GM23248 (cell line): ENCODE data around the gene TBX2. TPM values are rescaled to one million over a fixed set of nuclear protein-coding genes. Genes with fewer than 3 reads are reported as not detected.

Experiments
- DNase-seq: peaks from one replicate; pipeline ENCODE4 v3.0.0-alpha.2; 2015
- H2AFZ ChIP-seq: fragments of 200-600 bp; sonication (generic); 2 replicates; pipeline ENCODE4 v1.6.1; 2016; ENCODE audit warnings: antibody characterized with exemption
- H3F3A ChIP-seq: fragments of 200-600 bp; sonication (generic); 2 replicates; pipeline ENCODE4 v1.6.1; 2016; ENCODE audit warnings: mild to moderate bottlenecking, antibody characterized with exemption, mixed run types; ENCODE audit not compliant: insufficient read depth
- H3K27ac ChIP-seq: fragments of 200-600 bp; sonication (generic); 2 replicates; pipeline ENCODE4 v1.5.1; 2016; ENCODE audit warnings: mild to moderate bottlenecking
- H3K27me3 ChIP-seq: fragments of 200-600 bp; sonication (generic); replicated peaks from 2 replicates; pipeline ENCODE4 v1.6.1; 2016; ENCODE audit warnings: mild to moderate bottlenecking; ENCODE audit not compliant: insufficient read depth
- H3K36me3 ChIP-seq: fragments of 200-600 bp; sonication (generic); 2 replicates; pipeline ENCODE4 v1.6.1; 2016; ENCODE audit warnings: low read depth, mild to moderate bottlenecking
- H3K4me1 ChIP-seq: fragments of 200-600 bp; sonication (generic); 2 replicates; pipeline ENCODE4 v1.6.1; 2016; ENCODE audit warnings: mild to moderate bottlenecking; ENCODE audit not compliant: insufficient read depth
- H3K4me2 ChIP-seq: fragments of 200-600 bp; sonication (generic); one replicate; pipeline ENCODE4 v1.6.1; 2016; ENCODE audit warnings: mild to moderate bottlenecking; ENCODE audit not compliant: unreplicated experiment
- H3K4me3 ChIP-seq: fragments of 200-600 bp; sonication (generic); 2 replicates; pipeline ENCODE4 v1.5.1; 2016; ENCODE audit warnings: mild to moderate bottlenecking
- H3K79me2 ChIP-seq: fragments of 200-600 bp; sonication (generic); 2 replicates; pipeline ENCODE4 v1.6.1; 2016; ENCODE audit warnings: mild to moderate bottlenecking; ENCODE audit not compliant: insufficient read depth
- H3K9ac ChIP-seq: fragments of 200-600 bp; sonication (generic); 2 replicates; pipeline ENCODE4 v1.6.1; 2016; ENCODE audit warnings: mild to moderate bottlenecking
- H3K9me2 ChIP-seq: fragments of 200-600 bp; sonication (generic); 2 replicates; pipeline ENCODE4 v1.6.1; 2016; ENCODE audit warnings: mixed run types, mild to moderate bottlenecking, moderate library complexity; ENCODE audit not compliant: insufficient read depth
- H3K9me3 ChIP-seq: fragments of 200-600 bp; sonication (generic); one replicate; pipeline ENCODE4 v1.6.1; 2017; ENCODE audit warnings: low read depth
- H4K20me1 ChIP-seq: fragments of 200-600 bp; sonication (generic); 2 replicates; pipeline ENCODE4 v1.6.0; 2016; ENCODE audit not compliant: insufficient read depth
- EZH2 ChIP-seq: fragments of 200-600 bp; sonication (generic); IDR thresholded peaks from 2 replicates; pipeline ENCODE4 v1.6.1; 2018; ENCODE audit warnings: antibody characterized with exemption, mild to moderate bottlenecking; ENCODE audit not compliant: insufficient read depth, poor library complexity, severe bottlenecking
- EZH2phosphoT487 ChIP-seq: fragments of 200-600 bp; sonication (generic); IDR thresholded peaks from 2 replicates; pipeline ENCODE4 v1.6.1; 2018; ENCODE audit warnings: antibody characterized with exemption, moderate library complexity, mild to moderate bottlenecking, low read depth; ENCODE audit not compliant: insufficient read depth
- WGBS, 2 experiments: methylation state at CpG; one replicate each; pipeline ENCODE4 v1.1.6; 2015 to 2017; ENCODE audit warnings: low lambda C conversion rate in 2 of 2, low coverage in 1 of 2; ENCODE audit errors: missing lambda C conversion rate in 2 of 2; 5-methylcytosine and 5-hydroxymethylcytosine counted together
- in situ Hi-C: fragments of 300-500 bp; cut with MboI; formaldehyde crosslinking; loops from 2 replicates; pipeline ENCODE4 v1.15.0; 2020
- polyA plus RNA-seq: library from polyadenylated mRNA; unstranded; fragments of >200 nt; fragmentation: Nextera tagmentation; extraction: Ambion mirVana; gene quantifications from 2 replicates; pipeline ENCODE4 v1.2.1, GENCODE V29; 2016
- total RNA-seq: library from RNA; depleted of rRNA; stranded (reverse); fragments of >200 nt; shearing (Covaris generic); gene quantifications from 2 replicates; pipeline ENCODE4 v1.2.3, GENCODE V29; 2014

The TBX2 gene
- total and polyA plus RNA-seq, 2 experiments from 2014 or later, result 1.7 to 11.1 TPM

DNA sequence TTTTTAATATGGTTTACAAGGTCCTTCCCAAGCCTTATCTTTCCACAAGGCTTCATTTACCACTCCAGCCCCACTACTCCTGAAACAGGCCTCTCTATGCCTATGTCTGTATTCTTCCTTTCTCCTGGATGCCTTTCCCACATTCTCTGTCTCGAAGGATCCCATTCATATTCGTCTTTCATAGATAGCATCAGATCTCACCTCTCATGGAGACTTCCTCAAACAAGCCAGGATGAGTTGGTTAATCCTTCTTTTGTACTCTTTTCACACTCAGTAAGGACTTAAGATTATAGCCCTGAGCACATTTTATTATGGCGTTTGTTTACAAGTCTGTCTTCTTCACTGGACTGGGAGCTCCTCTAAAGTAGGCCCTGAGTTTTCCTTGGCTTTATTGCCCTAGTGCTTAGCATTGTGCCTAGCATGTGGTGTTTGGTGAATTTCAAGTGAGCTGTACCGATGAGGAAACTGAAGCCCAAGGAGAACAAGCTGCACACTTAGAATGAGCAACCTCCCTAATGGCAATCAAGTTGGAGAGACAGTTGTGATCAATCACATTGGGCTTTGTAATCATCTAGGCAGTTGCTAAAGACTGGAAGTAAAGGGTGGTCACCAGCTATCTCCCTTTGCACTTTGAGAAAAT is 42.6 kb downstream of the TBX2 start:
- in situ Hi-C loops, result loop anchor here (25.0 kb wide), 1 partner anchor 395 kb away; no protein-coding TSS in a partner anchor

DNA sequence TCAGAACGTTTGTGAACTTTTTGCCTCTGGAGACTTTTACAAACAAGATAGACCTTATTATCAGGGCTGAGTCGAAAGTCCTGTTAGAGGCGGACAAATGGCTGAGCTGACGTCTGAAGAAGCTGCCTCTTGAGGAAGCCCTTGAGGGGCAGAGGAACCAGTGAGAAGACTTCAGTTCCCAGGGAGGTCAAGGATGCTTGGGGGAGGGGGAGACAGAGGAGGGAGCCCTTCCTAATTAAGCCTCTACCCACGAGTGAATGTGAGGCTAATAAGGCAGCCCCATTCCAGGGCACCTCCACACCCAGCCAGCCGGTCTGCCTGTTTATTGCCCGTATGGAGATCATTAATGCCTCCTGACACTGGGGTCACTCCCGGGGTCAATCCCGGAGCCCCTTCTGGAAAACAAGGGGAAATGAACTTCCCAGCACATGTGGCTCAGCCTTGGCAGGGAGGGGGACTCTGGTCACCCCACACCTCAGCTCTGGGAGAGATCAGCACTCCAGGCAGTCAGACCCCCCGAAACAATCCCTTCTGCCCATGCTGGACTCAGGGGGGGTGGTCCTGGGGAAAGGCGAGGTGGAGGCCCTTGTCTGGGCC is 43.3 kb downstream of the TBX2 start:
- Histone ChIP-seq H3F3A (no peaks in the 10 kb centered on the region), H3K4me2 (no peak overlapping the region), H3K4me1 (no peaks in the 10 kb centered on the region), H4K20me1 (no peaks in the 10 kb centered on the region), H2AFZ (no peak overlapping the region), H3K9ac (no peak overlapping the region), H3K4me3 (no peak overlapping the region), H3K79me2 (no peaks in the 10 kb centered on the region), H3K9me3 (no peaks in the 10 kb centered on the region), H3K9me2 (no peaks in the 10 kb centered on the region), H3K27ac (no peak overlapping the region), H3K36me3 (no peaks in the 10 kb centered on the region), H3K27me3 (peaks cover 46% of the 10 kb centered on the region)
- DNase-seq, result no peak
- no peak for TF ChIP-seq EZH2phosphoT487
- in situ Hi-C loops, result loop anchor here (25.0 kb wide), 1 partner anchor 394 kb away; no protein-coding TSS in a partner anchor
- 30 to 32% methylated on average over 11 of the region's 11 CpGs for WGBS, 2 experiments

More for the DNA sequence above, 42.6 kb downstream of the TBX2 start:
- Histone ChIP-seq H3K4me2 (no peak overlapping the region), H4K20me1 (no peaks in the 10 kb centered on the region), H3K27me3 (peaks cover 51% of the 10 kb centered on the region), H3K9me3 (no peaks in the 10 kb centered on the region), H3K4me3 (no peak overlapping the region), H3K9me2 (no peaks in the 10 kb centered on the region), H3K27ac (no peak overlapping the region), H2AFZ (no peak overlapping the region), H3K4me1 (no peaks in the 10 kb centered on the region), H3K36me3 (no peaks in the 10 kb centered on the region), H3K79me2 (no peaks in the 10 kb centered on the region), H3F3A (no peaks in the 10 kb centered on the region), H3K9ac (no peak overlapping the region)
- no peak for DNase-seq
- WGBS, 2 experiments, result 30 to 31% methylated on average over 4 of the region's 4 CpGs
- TF ChIP-seq EZH2phosphoT487 (no peak), EZH2 (no peak)

DNA sequence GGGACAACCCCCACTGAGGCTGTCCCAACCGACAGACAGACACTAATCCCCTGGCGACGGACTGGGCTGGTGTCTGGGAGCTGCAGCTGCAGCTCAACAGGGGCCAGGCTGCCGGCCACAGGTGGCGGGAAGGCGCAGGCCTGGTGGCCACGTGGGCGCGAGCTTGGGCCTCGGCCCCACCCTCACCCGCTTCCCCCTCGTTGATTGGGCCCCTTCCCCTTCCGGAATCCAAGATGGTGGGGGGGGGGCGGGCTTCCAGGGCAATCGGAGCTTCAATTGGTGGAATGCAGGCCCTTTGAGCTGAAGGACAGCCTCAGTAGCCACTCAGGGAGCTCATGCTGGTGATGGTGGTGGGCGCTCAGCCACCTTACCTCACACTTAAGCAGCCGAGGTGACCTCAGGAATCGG is 43.8 kb downstream of the TBX2 start:
- H3K9me2 ChIP-seq, result no peaks in the 10 kb centered on the region
- WGBS, 2 experiments, result 20 to 21% methylated on average over 15 to 18 of the region's 18 CpGs
- no peaks in the 10 kb centered on the region for H3K36me3 ChIP-seq
- H3K9ac ChIP-seq, result no peak overlapping the region
- H2AFZ ChIP-seq, result no peak overlapping the region
- H3K4me2 ChIP-seq, result no peak overlapping the region
- H4K20me1 ChIP-seq, result no peaks in the 10 kb centered on the region
- no peaks in the 10 kb centered on the region for H3K9me3 ChIP-seq
- H3K27ac ChIP-seq, result no peak overlapping the region
- TF ChIP-seq EZH2 (no peak), EZH2phosphoT487 (no peak)
- no peak for DNase-seq
- in situ Hi-C loops, result loop anchor here (25.0 kb wide), 1 partner anchor 394 kb away; no protein-coding TSS in a partner anchor
- no peak overlapping the region for H3K4me3 ChIP-seq
- H3K27me3 ChIP-seq, result peaks cover 51% of the 10 kb centered on the region
- H3K4me1 ChIP-seq, result no peaks in the 10 kb centered on the region
- H3F3A ChIP-seq, result no peaks in the 10 kb centered on the region
- H3K79me2 ChIP-seq, result no peaks in the 10 kb centered on the region

DNA sequence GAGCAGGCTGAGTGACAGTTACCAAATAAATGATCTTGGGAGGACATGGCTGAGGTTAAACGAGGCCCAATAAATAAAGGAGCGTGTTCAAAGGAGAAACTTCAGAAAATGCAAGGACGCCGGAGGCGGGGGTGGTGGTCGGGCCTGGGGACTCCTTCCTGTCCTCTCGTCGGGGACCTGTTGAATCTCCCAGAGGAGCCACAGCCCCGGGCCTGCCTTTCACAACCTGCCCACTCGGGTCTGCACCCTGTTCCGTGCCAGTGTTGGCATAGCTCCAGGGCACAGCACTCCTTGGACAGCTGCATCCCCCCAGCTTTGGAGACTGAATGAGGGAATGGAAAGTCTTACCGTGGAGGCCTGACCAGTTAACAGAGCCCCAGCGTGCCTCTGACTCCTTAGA is 44.4 kb downstream of the TBX2 start:
- no peaks in the 10 kb centered on the region for H3K79me2 ChIP-seq
- no peak for DNase-seq
- in situ Hi-C loops, result loop anchor here (25.0 kb wide), 1 partner anchor 393 kb away; no protein-coding TSS in a partner anchor
- WGBS, 2 experiments, result 65 to 69% methylated on average over 13 of the region's 13 CpGs
- no peak overlapping the region for H3K27ac ChIP-seq
- TF ChIP-seq EZH2 (no peak), EZH2phosphoT487 (no peak)
- no peaks in the 10 kb centered on the region for H3K9me3 ChIP-seq
- no peaks in the 10 kb centered on the region for H3F3A ChIP-seq
- no peak overlapping the region for H3K4me3 ChIP-seq
- H3K4me2 ChIP-seq, result no peak overlapping the region
- no peaks in the 10 kb centered on the region for H3K36me3 ChIP-seq
- H3K27me3 ChIP-seq, result peaks cover 52% of the 10 kb centered on the region
- H4K20me1 ChIP-seq, result no peaks in the 10 kb centered on the region
- H3K4me1 ChIP-seq, result no peaks in the 10 kb centered on the region
- no peak overlapping the region for H2AFZ ChIP-seq
- H3K9ac ChIP-seq, result no peak overlapping the region
- no peaks in the 10 kb centered on the region for H3K9me2 ChIP-seq
